HG02870 (cell line): ENCODE data around the gene MIA2.
"Not testable (repeated sequence)": the region's sequence is repeated elsewhere in the genome, so short reads cannot be mapped to it uniquely, and the experiment has no call there.

ENCODE experiments used
- ATAC-seq: cut with Tn5 transposase; IDR thresholded peaks from one replicate; pipeline ENCODE4 v1.9.1; 2021; ENCODE audit warnings: mild to moderate bottlenecking, moderate library complexity; ENCODE audit not compliant: unreplicated experiment

Gene MIA2

DNA sequence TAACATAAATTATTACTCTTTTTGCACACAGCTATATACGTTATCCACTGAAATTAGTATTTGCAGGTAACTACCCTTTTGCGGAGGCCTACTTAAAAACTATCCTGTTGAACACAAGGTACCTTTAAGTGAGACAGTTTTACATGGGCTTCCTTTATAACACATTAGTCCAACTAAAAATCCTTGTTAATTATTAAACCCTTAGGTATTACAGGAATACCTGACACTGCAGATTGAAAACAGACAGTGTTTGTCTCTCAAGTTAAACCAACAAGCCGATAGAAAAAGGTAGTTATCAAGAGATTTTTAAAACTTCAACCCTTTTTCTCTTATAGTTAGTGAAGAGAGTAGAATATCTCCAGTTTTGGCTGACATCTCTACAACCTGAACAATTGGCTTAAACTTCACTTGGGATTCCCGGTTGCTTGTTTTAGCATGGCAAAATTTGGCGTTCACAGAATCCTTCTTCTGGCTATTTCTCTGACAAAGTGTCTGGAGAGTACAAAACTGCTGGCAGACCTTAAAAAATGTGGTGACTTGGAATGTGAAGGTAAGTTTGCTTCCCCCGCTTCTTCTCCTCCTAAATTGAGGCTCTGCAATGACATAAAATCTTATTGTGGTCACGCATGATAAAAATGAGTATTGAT is at the start of gene MIA2:
TSS of gene MIA2 (plus strand) at position 236 of the 647 bp plus-strand sequence. CDS start at position 436, 200 bp downstream.
- no peak for ATAC-seq

DNA sequence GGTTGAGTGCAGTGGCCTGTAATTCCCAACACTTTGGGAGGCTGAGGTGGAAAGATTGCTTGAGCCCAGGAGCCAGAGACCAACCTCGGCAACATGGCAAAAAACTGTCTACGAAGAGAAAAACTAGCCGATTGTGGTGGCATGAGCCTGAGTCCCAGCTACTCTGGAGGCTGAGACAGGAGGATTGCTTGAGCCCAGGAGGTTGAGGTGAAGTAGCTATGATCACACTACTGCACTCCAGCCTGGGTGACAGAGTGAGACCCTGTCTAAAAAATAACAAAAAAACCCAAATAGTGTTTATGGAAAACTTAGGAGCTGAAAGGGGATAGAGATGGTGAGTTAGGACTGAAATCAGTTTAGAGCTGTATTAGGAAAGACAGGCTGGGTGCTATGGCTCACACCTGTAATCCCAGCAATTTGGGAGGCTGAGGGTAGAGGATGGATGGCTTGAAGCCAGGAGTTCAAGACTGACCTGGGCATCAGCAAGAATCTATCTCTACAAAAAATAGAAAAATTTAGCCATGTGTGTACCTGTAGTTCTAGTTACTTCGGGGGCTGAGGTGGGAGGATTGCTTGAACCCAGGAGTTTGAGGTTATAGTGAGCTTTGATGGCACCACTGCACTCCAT is 49.0 kb upstream of the MIA2 start:
- no peak for ATAC-seq

GRCh38 chr14:39185256-39186049 is 48.3 kb upstream of the MIA2 start:
- no peak for ATAC-seq

GRCh38 chr14:39186941-39187525 is 46.7 kb upstream of the MIA2 start:
- ATAC-seq: no peak

GRCh38 chr14:39203659-39204606 is 29.8 kb upstream of the MIA2 start:
- no peak for ATAC-seq

GRCh38 chr14:39207430-39207829 is 26.3 kb upstream of the MIA2 start:
- not testable (repeated sequence) for ATAC-seq

- no peak for ATAC-seq
Observed at GRCh38 chr14:39211109-39211741, 22.5 kb upstream of the MIA2 start.

GRCh38 chr14:39212034-39212433 is 21.7 kb upstream of the MIA2 start:
- no peak for ATAC-seq

DNA sequence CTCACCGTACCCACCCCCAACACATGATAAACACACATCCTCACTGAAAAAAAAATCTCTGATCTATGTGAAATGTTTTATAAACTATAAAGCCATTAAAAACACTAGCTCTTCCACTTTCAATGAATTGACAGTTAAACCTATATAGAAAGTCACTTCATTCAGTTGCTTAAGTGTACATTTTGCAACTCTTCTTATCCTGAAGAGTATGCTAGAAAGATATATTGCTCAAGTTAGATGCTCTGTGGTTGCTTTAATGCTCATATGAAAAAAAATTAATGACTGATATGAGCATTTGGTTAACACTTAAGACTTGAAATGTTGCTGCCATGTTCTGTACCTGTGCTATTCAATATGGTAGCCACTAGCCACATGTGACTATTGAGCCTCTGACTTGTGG is 21.0 kb upstream of the MIA2 start:
- no peak for ATAC-seq

GRCh38 chr14:39217214-39217879 is 16.4 kb upstream of the MIA2 start:
- ATAC-seq: no peak

- ATAC-seq: no peak
Observed at GRCh38 chr14:39218171-39218769, 15.4 kb upstream of the MIA2 start.

DNA sequence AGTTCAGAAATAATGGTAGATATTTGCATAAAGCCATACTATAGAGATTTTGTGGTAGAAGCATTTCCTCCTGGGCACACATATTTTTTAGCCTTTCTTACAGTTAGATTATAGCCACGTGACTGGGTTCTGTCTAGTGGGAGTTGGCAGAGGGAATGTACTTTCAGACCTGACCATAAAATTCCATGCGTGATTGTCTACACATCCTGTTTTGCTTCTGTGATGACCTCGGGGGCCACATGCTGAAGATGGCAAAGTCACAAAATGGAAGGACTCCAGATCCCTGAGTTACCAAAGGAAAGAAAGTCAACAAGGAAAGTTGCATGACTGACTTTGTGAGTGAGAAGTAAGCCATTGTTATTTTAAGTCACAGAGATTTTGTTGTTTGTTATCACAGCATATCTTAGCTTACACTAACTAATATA is 14.6 kb upstream of the MIA2 start:
- no peak for ATAC-seq

DNA sequence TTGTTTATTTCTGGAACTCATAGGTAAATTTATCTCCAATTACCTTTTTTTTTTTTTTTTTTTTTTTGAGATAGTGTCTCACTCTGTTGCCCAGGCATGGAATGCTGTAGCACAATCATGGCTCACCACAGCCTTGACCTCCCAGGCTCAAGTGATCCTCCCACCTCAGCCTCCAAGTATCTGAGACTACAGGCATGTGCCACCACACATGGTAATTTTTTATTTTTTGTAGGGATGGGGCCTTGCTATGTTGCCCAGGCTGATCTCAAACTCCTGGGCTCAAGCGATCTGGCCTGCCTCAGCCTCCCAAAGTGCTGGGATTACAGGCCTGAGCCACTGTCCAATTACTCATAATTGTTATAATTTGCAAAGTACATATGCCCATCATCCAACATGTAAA is 13.2 kb upstream of the MIA2 start:
- ATAC-seq: not testable (repeated sequence)

GRCh38 chr14:39228044-39228443 is 5.7 kb upstream of the MIA2 start:
- ATAC-seq: no peak

DNA sequence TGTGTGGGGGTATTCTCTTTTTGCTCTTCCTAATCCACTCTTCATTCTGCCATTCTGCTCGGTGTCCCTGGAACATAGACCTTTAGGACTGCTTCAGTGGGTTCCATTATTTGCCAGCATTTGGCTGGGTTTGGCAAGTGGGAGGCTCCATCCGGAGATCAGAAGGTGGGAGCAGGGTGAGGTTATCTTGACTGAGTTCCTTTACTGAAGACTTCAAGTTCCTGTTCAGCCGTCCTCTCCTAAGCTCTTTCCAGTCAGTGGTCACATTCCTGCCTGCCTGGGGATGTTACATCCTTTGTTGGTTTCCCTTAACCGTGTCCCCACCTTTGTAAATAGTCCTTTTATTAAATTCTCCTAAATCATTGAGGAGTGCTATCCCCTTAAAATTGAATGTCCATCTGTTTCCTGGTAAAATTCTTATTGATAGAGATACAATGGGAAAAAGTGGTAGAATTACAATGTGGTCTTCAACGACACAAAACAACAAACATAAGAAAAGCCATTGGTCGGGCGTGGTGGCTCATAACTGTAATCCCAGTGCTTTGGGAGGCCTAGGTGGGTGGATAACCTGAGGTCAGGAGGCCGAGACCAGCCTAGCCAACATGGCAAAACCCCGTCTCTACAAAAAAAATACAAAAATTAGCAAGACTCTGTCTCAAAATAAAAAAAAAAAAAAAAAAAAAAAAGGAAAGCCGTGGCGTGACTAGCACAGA is 5.0 kb upstream of the MIA2 start:
- peak; percentile 15 for ATAC-seq

DNA sequence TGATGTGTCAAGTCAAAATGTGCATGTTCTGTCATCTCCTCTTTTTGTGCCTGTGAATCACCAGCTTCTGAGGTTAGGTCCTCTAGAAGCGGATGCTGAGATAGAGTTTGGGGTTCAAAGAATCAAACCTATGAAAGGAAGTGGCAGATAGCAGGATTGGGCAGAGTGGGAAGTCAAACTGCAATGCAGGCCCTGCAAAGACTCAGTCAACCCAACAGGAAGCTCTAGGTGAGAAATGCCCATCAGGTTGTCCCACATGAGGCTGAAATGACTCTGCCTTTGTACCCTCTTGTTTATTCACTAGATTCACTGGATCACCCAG is 4.5 kb upstream of the MIA2 start:
- peak; percentile 83 for ATAC-seq

GRCh38 chr14:39229601-39230110 is 4.1 kb upstream of the MIA2 start:
- no peak for ATAC-seq

GRCh38 chr14:39230416-39231035 is 3.2 kb upstream of the MIA2 start:
- no peak for ATAC-seq
